Measurements from ENCODE around the gene ATP8A2. TPM values are rescaled to one million over a fixed set of nuclear protein-coding genes. Genes with fewer than 3 reads are reported as not detected.
A peak's percentile ranks its signal among the peaks of the same experiment; 100 is the strongest.

The ATP8A2 gene
- total and polyA plus RNA-seq, 12 donors: under 0.01 to 0.18 (median 0.10) TPM; not detected in 3

DNA sequence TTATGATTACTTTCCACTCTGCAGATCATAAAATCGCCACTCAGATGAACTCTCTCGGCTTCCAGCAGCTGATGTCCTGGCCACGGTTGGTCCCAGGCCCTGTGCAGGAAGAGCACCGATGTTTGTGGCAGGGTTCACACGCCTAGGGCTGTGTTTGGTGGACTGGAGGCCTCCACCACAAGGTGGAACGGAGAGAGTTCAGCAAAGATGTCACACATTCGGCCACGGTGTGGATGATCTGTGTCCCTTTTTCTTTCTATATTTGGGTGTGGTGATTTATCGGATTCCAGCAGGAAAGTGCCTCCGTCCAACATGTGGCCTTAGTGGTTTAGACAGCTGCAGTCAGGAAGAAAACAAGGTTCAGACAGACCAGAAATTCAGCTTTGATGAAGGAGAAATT, 680.6 kb downstream of the ATP8A2 start:
- Histone ChIP-seq H3K4me3 (peak overlapping the region; percentile 23 to 57 (median 49)), H3K36me3 (no peaks in the 10 kb centered on the region), H3K4me1 (peaks cover 0 to 31% (median 13%) of the 10 kb centered on the region in 9 donors), H3K27me3 (peaks cover 0 to 100% (median 86%) of the 10 kb centered on the region in 7 donors), H3K9me3 (no peaks in the 10 kb centered on the region), H3K27ac (peak overlapping the region in 3 of 10 donors; percentile 22 to 34 (median 32))
- TF ChIP-seq, protein P1, sequence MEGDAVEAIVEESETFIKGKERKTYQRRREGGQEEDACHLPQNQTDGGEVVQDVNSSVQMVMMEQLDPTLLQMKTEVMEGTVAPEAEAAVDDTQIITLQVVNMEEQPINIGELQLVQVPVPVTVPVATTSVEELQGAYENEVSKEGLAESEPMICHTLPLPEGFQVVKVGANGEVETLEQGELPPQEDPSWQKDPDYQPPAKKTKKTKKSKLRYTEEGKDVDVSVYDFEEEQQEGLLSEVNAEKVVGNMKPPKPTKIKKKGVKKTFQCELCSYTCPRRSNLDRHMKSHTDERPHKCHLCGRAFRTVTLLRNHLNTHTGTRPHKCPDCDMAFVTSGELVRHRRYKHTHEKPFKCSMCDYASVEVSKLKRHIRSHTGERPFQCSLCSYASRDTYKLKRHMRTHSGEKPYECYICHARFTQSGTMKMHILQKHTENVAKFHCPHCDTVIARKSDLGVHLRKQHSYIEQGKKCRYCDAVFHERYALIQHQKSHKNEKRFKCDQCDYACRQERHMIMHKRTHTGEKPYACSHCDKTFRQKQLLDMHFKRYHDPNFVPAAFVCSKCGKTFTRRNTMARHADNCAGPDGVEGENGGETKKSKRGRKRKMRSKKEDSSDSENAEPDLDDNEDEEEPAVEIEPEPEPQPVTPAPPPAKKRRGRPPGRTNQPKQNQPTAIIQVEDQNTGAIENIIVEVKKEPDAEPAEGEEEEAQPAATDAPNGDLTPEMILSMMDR (IDR thresholded peaks at IDR 0.05): no peak
- intact Hi-C loops (cut with DNase I): no loop called here
- DNase-seq (no peak), ATAC-seq (peak in 2 of 8 donors; percentile 25 to 29)
- 47 to 58% methylated on average over 10 of the region's 10 CpGs for WGBS, 2 donors

DNA sequence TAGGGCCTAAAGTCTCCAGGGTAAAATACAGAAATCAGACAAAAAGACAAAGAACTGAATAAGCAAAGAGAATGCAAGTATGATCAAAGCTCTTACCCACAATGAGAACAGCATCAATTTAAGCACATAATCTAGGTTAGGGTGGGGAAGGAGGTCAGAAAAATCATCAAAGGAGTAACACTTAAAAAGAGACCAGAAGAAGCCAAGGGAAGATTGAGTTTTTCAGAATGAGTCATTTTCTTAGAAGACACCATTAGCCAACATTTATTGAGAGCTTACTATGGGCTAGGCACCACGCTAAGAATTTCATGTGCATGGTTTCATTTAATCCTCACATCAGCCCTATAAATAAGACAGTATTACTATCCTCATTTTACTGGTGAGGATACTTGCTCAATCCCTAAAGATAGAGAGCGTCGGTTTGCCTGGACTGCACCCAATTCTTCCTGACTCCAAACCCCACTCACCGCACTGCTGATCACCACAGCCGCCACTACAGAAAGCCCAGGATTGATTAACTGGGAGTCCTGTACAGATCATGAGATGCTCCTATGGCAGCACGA, 681.7 kb downstream of the ATP8A2 start:
- TF ChIP-seq, protein P1 (IDR thresholded peaks at IDR 0.05): no peak
- peaks cover 0 to 31% (median 11%) of the 10 kb centered on the region in 9 donors for H3K4me1 ChIP-seq
- intact Hi-C loops (cut with DNase I): no loop called here
- H3K4me3 ChIP-seq: no peak overlapping the region
- DNase-seq: no peak
- 89% methylated on average over 6 of the region's 6 CpGs for WGBS, 2 donors
- peaks cover 0 to 99% (median 75%) of the 10 kb centered on the region in 7 donors for H3K27me3 ChIP-seq
- no peak for ATAC-seq
- no peaks in the 10 kb centered on the region for H3K9me3 ChIP-seq
- H3K27ac ChIP-seq: no peak overlapping the region
- no peaks in the 10 kb centered on the region for H3K36me3 ChIP-seq

DNA sequence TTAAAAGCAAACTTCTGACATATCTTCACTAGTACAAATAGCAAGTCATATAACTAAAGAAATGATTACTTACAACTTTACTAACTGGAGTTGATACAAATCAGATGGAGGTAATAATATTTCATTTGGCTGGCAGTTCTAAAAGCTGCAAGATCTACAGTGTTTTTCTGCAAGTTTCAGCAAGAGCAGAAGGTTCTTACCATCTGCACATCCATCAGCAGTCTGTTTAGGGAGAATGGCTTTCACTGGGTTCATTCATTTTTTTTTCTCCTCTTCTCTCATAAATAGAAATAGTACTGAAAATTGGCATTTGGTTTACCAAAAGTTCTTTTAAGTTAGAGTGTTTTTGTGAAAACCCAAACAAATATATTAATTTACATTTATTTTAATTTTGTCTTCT, 683.1 kb downstream of the ATP8A2 start:
- Histone ChIP-seq H3K27ac (no peak overlapping the region), H3K36me3 (no peaks in the 10 kb centered on the region), H3K9me3 (no peaks in the 10 kb centered on the region), H3K4me1 (peaks cover 0 to 24% (median 11%) of the 10 kb centered on the region in 9 donors), H3K27me3 (peaks cover 0 to 88% (median 61%) of the 10 kb centered on the region in 7 donors), H3K4me3 (no peak overlapping the region)
- TF ChIP-seq, protein P1 (IDR thresholded peaks at IDR 0.05): no peak
- intact Hi-C loops (cut with DNase I): no loop called here
- no peak for DNase-seq
- no peak for ATAC-seq

DNA sequence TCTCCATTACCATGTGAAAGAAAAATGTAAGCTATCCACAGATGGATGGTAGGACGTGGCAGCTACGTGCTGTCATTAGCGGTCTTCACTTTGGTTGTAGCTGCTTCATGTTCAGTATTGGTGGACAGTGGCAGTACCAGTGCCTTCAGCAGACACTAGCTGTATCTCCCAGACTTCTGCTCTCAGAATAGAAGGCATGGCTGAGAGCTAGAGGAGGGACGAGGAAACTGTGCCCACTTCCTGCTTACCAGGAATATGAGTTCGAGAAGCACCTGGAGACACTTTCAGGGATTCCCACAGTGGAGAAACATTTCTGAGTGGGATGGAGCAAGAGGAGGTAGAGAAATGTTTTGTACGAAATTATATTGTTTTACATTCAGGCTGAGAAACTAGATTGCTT, 686.9 kb downstream of the ATP8A2 start:
- H3K27ac ChIP-seq: no peak overlapping the region
- H3K4me1 ChIP-seq: no peaks in the 10 kb centered on the region
- intact Hi-C loops (cut with DNase I): no loop called here
- H3K9me3 ChIP-seq: no peaks in the 10 kb centered on the region
- H3K27me3 ChIP-seq: peaks cover 0 to 53% (median 28%) of the 10 kb centered on the region in 7 donors
- no peaks in the 10 kb centered on the region for H3K36me3 ChIP-seq
- ATAC-seq: no peak
- H3K4me3 ChIP-seq: no peak overlapping the region
- WGBS, 2 donors: 76 to 77% methylated on average over 6 of the region's 6 CpGs
- TF ChIP-seq, protein P1 (IDR thresholded peaks at IDR 0.05): no peak
- no peak for DNase-seq
